Naive thymus-derived CD4-positive, alpha-beta T cell (primary cell): Measurements from ENCODE around the gene METTL16. TPM values are rescaled to one million over a fixed set of nuclear protein-coding genes. Genes with fewer than 3 reads are reported as not detected.

ENCODE experiments used
- ATAC-seq: fragments of 150-1000 bp; cut with Tn5 transposase; 2 replicates; pipeline ENCODE4 v1.10.0; 2021; ENCODE audit warnings: mild to moderate bottlenecking, moderate library complexity
- CTCF ChIA-PET: fragments of 350-600 bp; sonication (Branson Sonifier 250); formaldehyde crosslinking; loops from one replicate; lab custom pipeline; 2021; ENCODE audit warnings: antibody characterized with exemption; lab: Charles Lee
- POLR2A ChIA-PET: fragments of 350-600 bp; sonication (Branson Sonifier 250); formaldehyde crosslinking; loops from one replicate; lab custom pipeline; 2021; ENCODE audit warnings: antibody characterized with exemption, inconsistent platforms; lab: Charles Lee
- DNase-seq, 9 donors: peaks; one replicate each; pipeline versions ENCODE4 v3.0.0 to v3.0.0-alpha.2; 2020 to 2022; ENCODE audit warnings: mixed read lengths in 1 of 9
- H3K27ac ChIP-seq: one replicate; pipeline ENCODE4 v1.7.0; 2013; ENCODE audit warnings: mild to moderate bottlenecking, low read depth, low read length, moderate library complexity
- H3K27me3 ChIP-seq, 2 donors: one replicate each; pipeline ENCODE4 v1.7.0; 2013; ENCODE audit warnings: low read length in 2 of 2, mild to moderate bottlenecking in 2 of 2, moderate library complexity in 2 of 2; ENCODE audit not compliant: control insufficient read depth in 2 of 2, insufficient read depth in 2 of 2
- H3K36me3 ChIP-seq, 3 experiments: 1 replicate in 2 of 3; 2 replicates in 1 of 3; pipeline ENCODE4 v1.7.0; 2013; ENCODE audit warnings: low read length in 3 of 3, mild to moderate bottlenecking in 3 of 3, moderate library complexity in 1 of 3; ENCODE audit not compliant: insufficient read depth in 3 of 3, control insufficient read depth in 2 of 3
- H3K4me1 ChIP-seq, 2 donors: one replicate each; pipeline ENCODE4 v1.7.0; 2013; ENCODE audit warnings: low read length in 2 of 2, mild to moderate bottlenecking in 2 of 2, moderate library complexity in 1 of 2; ENCODE audit not compliant: control insufficient read depth in 2 of 2, insufficient read depth in 2 of 2
- H3K4me3 ChIP-seq: 2 replicates; pipeline ENCODE4 v1.7.0; 2013; ENCODE audit warnings: mild to moderate bottlenecking, low read length
- H3K9me3 ChIP-seq, 3 experiments: 1 replicate in 2 of 3; 2 replicates in 1 of 3; pipeline ENCODE4 v1.7.0; 2013; ENCODE audit warnings: low read length in 3 of 3; ENCODE audit not compliant: control insufficient read depth in 2 of 3
- H3K27ac Mint-ChIP-seq, 9 donors: one replicate each; pipeline ENCODE4 v1.8.0; 2020 to 2022; ENCODE audit warnings: mixed read lengths in 9 of 9, mild to moderate bottlenecking in 8 of 9, moderate library complexity in 5 of 9, inconsistent platforms in 2 of 9
- H3K27me3 Mint-ChIP-seq, 5 donors: one replicate each; pipeline ENCODE4 v1.8.0; 2021 to 2022; ENCODE audit warnings: mixed read lengths in 5 of 5, mild to moderate bottlenecking in 1 of 5
- H3K36me3 Mint-ChIP-seq, 5 donors: one replicate each; pipeline ENCODE4 v1.8.0; 2020 to 2022; ENCODE audit warnings: mixed read lengths in 5 of 5, mild to moderate bottlenecking in 3 of 5, inconsistent platforms in 1 of 5
- H3K4me1 Mint-ChIP-seq, 7 donors: one replicate each; pipeline ENCODE4 v1.8.0; 2020 to 2022; ENCODE audit warnings: mixed read lengths in 7 of 7, mild to moderate bottlenecking in 3 of 7, inconsistent platforms in 1 of 7
- H3K4me3 Mint-ChIP-seq, 10 donors: one replicate each; pipeline ENCODE4 v1.8.0; 2020 to 2022; ENCODE audit warnings: mild to moderate bottlenecking in 10 of 10, mixed read lengths in 10 of 10, moderate library complexity in 6 of 10, inconsistent platforms in 2 of 10
- H3K9me3 Mint-ChIP-seq, 11 donors: one replicate each; pipeline ENCODE4 v1.8.0; 2020 to 2022; ENCODE audit warnings: mixed read lengths in 11 of 11, mild to moderate bottlenecking in 4 of 11, inconsistent platforms in 1 of 11, moderate library complexity in 1 of 11
- intact Hi-C, 2 donors: fragments of 100-400 bp; cut with micrococcal nuclease; formaldehyde crosslinking; loops; one replicate each; pipeline ENCODE4 v1.15.1; 2023
- polyA plus RNA-seq, 2 donors: library from polyadenylated mRNA; unstranded; fragments of 300-500 nt; fragmentation: Illumina TruSeq; gene quantifications; one replicate each; pipeline ENCODE4 v1.2.3, GENCODE V29; 2021
- total RNA-seq, 6 experiments: library from RNA in 5 of 6; stranded (reverse) in 5 of 6; gene quantifications; 1 replicate in 5 of 6; 2 replicates in 1 of 6; pipeline ENCODE4 v1.2.3 and lab custom pipeline; 2021 to 2026

The METTL16 gene
- total and polyA plus RNA-seq, 7 experiments from 2014 or later = 21.0 to 67.7 (median 37.0) TPM

GRCh38 chr17:2385240-2386210 is 126.2 kb downstream of the METTL16 start:
- Histone ChIP-seq H3K4me1 (peaks cover 0 to 13% of the 10 kb centered on the region in 2 donors), H3K4me3 (no peak overlapping the region), H3K27ac (no peak overlapping the region), H3K36me3 (peaks cover 0 to 44% (median 0%) of the 10 kb centered on the region in 3 experiments), H3K9me3 (no peaks in the 10 kb centered on the region), H3K27me3 (no peaks in the 10 kb centered on the region)
- no peak for DNase-seq
- H3K27ac Mint-ChIP-seq = no peak overlapping the region
- H3K4me3 Mint-ChIP-seq = no peak overlapping the region
- POLR2A ChIA-PET = interaction anchor here (4.9 to 9.6 kb wide), 2 partner anchors 16 to 32 kb away, joined by 50 to 82 read pairs; partner anchors contain the start of gene MNT
- CTCF ChIA-PET = interaction anchor here (7.6 kb wide), 1 partner anchor 35 kb away, joined by 256 read pairs; no protein-coding TSS in a partner anchor
- peaks cover 0 to 8% (median 4%) of the 10 kb centered on the region in 5 donors for H3K36me3 Mint-ChIP-seq
- no peaks in the 10 kb centered on the region for H3K27me3 Mint-ChIP-seq
- H3K4me1 Mint-ChIP-seq = peaks cover 10 to 27% (median 20%) of the 10 kb centered on the region in 7 donors
- H3K9me3 Mint-ChIP-seq = no peaks in the 10 kb centered on the region
- no peak for ATAC-seq
- intact Hi-C loops = no loop called here

- POLR2A ChIA-PET = interaction anchor here (2.8 to 9.6 kb wide), 3 partner anchors 17 to 33 kb away, joined by 23 to 82 read pairs (median 50); partner anchors contain the start of gene MNT
- H3K4me1 ChIP-seq = peaks cover 0 to 5% of the 10 kb centered on the region in 2 donors
- intact Hi-C loops = no loop called here
- DNase-seq (no peak), ATAC-seq (no peak)
- Mint-ChIP-seq H3K9me3 (no peaks in the 10 kb centered on the region), H3K4me1 (peaks cover 10 to 17% (median 14%) of the 10 kb centered on the region in 7 donors), H3K27ac (peak overlapping the region in 2 of 9 donors; percentile 12 to 19), H3K36me3 (peaks cover 0 to 8% (median 6%) of the 10 kb centered on the region in 5 donors), H3K4me3 (no peak overlapping the region), H3K27me3 (no peaks in the 10 kb centered on the region)
- H3K27ac ChIP-seq = no peak overlapping the region
- no peaks in the 10 kb centered on the region for H3K9me3 ChIP-seq
- H3K4me3 ChIP-seq = no peak overlapping the region
- H3K27me3 ChIP-seq = no peaks in the 10 kb centered on the region
- CTCF ChIA-PET = interaction anchor here (3.9 to 7.6 kb wide), 2 partner anchors 28 to 36 kb away, joined by 41 to 256 read pairs; no protein-coding TSS in a partner anchor
- H3K36me3 ChIP-seq = peaks cover 0 to 54% (median 0%) of the 10 kb centered on the region in 3 experiments
Observed at GRCh38 chr17:2384439-2385127, 127.1 kb downstream of the METTL16 start.

GRCh38 chr17:2383628-2384167 is 128.0 kb downstream of the METTL16 start:
- Mint-ChIP-seq H3K27me3 (no peaks in the 10 kb centered on the region), H3K4me3 (no peak overlapping the region), H3K36me3 (peaks cover 0 to 8% (median 7%) of the 10 kb centered on the region in 5 donors), H3K27ac (peak overlapping the region in 7 of 9 donors; percentile 1 to 63 (median 32)), H3K4me1 (peaks cover 5 to 12% (median 8%) of the 10 kb centered on the region in 7 donors), H3K9me3 (no peaks in the 10 kb centered on the region)
- Histone ChIP-seq H3K27me3 (no peaks in the 10 kb centered on the region), H3K9me3 (no peaks in the 10 kb centered on the region), H3K4me1 (peaks cover 0 to 5% of the 10 kb centered on the region in 2 donors), H3K4me3 (no peak overlapping the region), H3K36me3 (peaks cover 0 to 62% (median 0%) of the 10 kb centered on the region in 3 experiments), H3K27ac (peak overlapping the region; percentile 27)
- CTCF ChIA-PET = interaction anchor here (0.7 to 7.6 kb wide), 10 partner anchors 8 to 331 kb away, joined by 3 to 256 read pairs (median 10); partner anchors contain the start of gene TSR1
- POLR2A ChIA-PET = interaction anchor here (0.7 to 4.9 kb wide), 5 partner anchors 9 to 47 kb away, joined by 3 to 50 read pairs (median 11); partner anchors contain the start of genes SGSM2 and TSR1
- no peak for DNase-seq
- ATAC-seq = no peak
- intact Hi-C loops = no loop called here

GRCh38 chr17:2380950-2381649 is 130.6 kb downstream of the METTL16 start:
- CTCF ChIA-PET = interaction anchor here (0.8 to 7.6 kb wide), 8 partner anchors 11 to 456 kb away, joined by 3 to 256 read pairs (median 14); no protein-coding TSS in a partner anchor
- no peaks in the 10 kb centered on the region for H3K27me3 Mint-ChIP-seq
- peaks cover 0 to 59% (median 0%) of the 10 kb centered on the region in 3 experiments for H3K36me3 ChIP-seq

GRCh38 chr17:2380226-2380922 is 131.3 kb downstream of the METTL16 start:
- no peak overlapping the region for H3K4me3 Mint-ChIP-seq
- ChIA-PET CTCF (interaction anchor here (7.6 kb wide), 1 partner anchor 40 kb away, joined by 256 read pairs; no protein-coding TSS in a partner anchor), POLR2A (interaction anchor here (4.9 kb wide), 1 partner anchor 37 kb away, joined by 50 read pairs; no protein-coding TSS in a partner anchor)
- H3K9me3 ChIP-seq = no peaks in the 10 kb centered on the region
- peaks cover 0 to 59% (median 0%) of the 10 kb centered on the region in 3 experiments for H3K36me3 ChIP-seq
- DNase-seq (no peak), ATAC-seq (no peak)
- peak overlapping the region in 2 of 9 donors; percentile 17 to 43 for H3K27ac Mint-ChIP-seq
- no peaks in the 10 kb centered on the region for H3K27me3 ChIP-seq
- intact Hi-C loops = no loop called here
- H3K9me3 Mint-ChIP-seq = no peaks in the 10 kb centered on the region
- H3K4me1 ChIP-seq = peaks cover 0 to 5% of the 10 kb centered on the region in 2 donors
- H3K27me3 Mint-ChIP-seq = no peaks in the 10 kb centered on the region
- H3K27ac ChIP-seq = no peak overlapping the region
- H3K36me3 Mint-ChIP-seq = peaks cover 0 to 10% (median 0%) of the 10 kb centered on the region in 5 donors
- H3K4me1 Mint-ChIP-seq = peaks cover 0 to 5% (median 0%) of the 10 kb centered on the region in 7 donors
- no peak overlapping the region for H3K4me3 ChIP-seq

More at GRCh38 chr17:2380950-2381649, 130.6 kb downstream of the METTL16 start:
- Mint-ChIP-seq H3K36me3 (peaks cover 0 to 8% (median 0%) of the 10 kb centered on the region in 5 donors), H3K27ac (peak overlapping the region in 3 of 9 donors; percentile 14 to 31 (median 17)), H3K4me1 (peaks cover 0 to 5% (median 0%) of the 10 kb centered on the region in 7 donors), H3K4me3 (no peak overlapping the region), H3K9me3 (no peaks in the 10 kb centered on the region)
- H3K4me1 ChIP-seq = peaks cover 0 to 5% of the 10 kb centered on the region in 2 donors
- POLR2A ChIA-PET = interaction anchor here (0.7 to 4.9 kb wide), 4 partner anchors 7 to 36 kb away, joined by 4 to 50 read pairs (median 10); no protein-coding TSS in a partner anchor
- intact Hi-C loops = no loop called here
- H3K27ac ChIP-seq = no peak overlapping the region
- ATAC-seq (no peak), DNase-seq (no peak)
- no peaks in the 10 kb centered on the region for H3K9me3 ChIP-seq
- no peaks in the 10 kb centered on the region for H3K27me3 ChIP-seq
- no peak overlapping the region for H3K4me3 ChIP-seq
